NCI-H1694 (cell line): ENCODE results near the gene MYBPC1.
"Not testable (repeated sequence)": the region's sequence is repeated elsewhere in the genome, so short reads cannot be mapped to it uniquely, and the experiment has no call there.

Experiments
- DNase-seq: peaks from one replicate; lab custom pipeline; 2025; lab: John Stamatoyannopoulos, UW

MYBPC1 gene

GRCh38 chr12:101594700-101595099 lies at the start of gene MYBPC1:
MYBPC1 (plus strand) TSS chr12:101594971; CDS start chr12:101595071, 100 bp downstream.
- DNase-seq, result no peak

- DNase-seq, result no peak
Measured at GRCh38 chr12:101551362-101552114, 43.2 kb upstream of the MYBPC1 start.

- peak; percentile 37 for DNase-seq
Measured at GRCh38 chr12:101552277-101552676, 42.5 kb upstream of the MYBPC1 start.

GRCh38 chr12:101557094-101557493 lies 37.7 kb upstream of the MYBPC1 start:
- DNase-seq, result no peak

- DNase-seq, result not testable (repeated sequence)
Measured at GRCh38 chr12:101558726-101559125, 36.0 kb upstream of the MYBPC1 start.

GRCh38 chr12:101563212-101563611 lies 31.6 kb upstream of the MYBPC1 start:
- no peak for DNase-seq

GRCh38 chr12:101564912-101565311 lies 29.9 kb upstream of the MYBPC1 start:
- no peak for DNase-seq

GRCh38 chr12:101566318-101566717 lies 28.5 kb upstream of the MYBPC1 start:
- DNase-seq, result no peak

GRCh38 chr12:101567918-101568317 lies 26.9 kb upstream of the MYBPC1 start:
- no peak for DNase-seq

GRCh38 chr12:101570047-101570446 lies 24.7 kb upstream of the MYBPC1 start:
- peak; percentile 7 for DNase-seq

- no peak for DNase-seq
Measured at GRCh38 chr12:101571105-101571504, 23.7 kb upstream of the MYBPC1 start.

- no peak for DNase-seq
Measured at GRCh38 chr12:101573743-101574142, 21.0 kb upstream of the MYBPC1 start.

GRCh38 chr12:101578417-101578816 lies 16.4 kb upstream of the MYBPC1 start:
- no peak for DNase-seq

GRCh38 chr12:101581190-101581589 lies 13.6 kb upstream of the MYBPC1 start:
- no peak for DNase-seq

- no peak for DNase-seq
Measured at GRCh38 chr12:101582937-101583336, 11.8 kb upstream of the MYBPC1 start.

- no peak for DNase-seq
Measured at GRCh38 chr12:101590383-101590782, 4.4 kb upstream of the MYBPC1 start.

GRCh38 chr12:101591781-101592180 lies 3.0 kb upstream of the MYBPC1 start:
- DNase-seq, result no peak

GRCh38 chr12:101592448-101592847 lies 2.3 kb upstream of the MYBPC1 start:
- DNase-seq, result no peak

GRCh38 chr12:101592921-101593320 lies 1.9 kb upstream of the MYBPC1 start:
- DNase-seq, result no peak

- no peak for DNase-seq
Measured at GRCh38 chr12:101596172-101596571, 1.4 kb downstream of the MYBPC1 start.

- DNase-seq, result no peak
Measured at GRCh38 chr12:101597164-101597563, 2.4 kb downstream of the MYBPC1 start.

GRCh38 chr12:101598483-101598882 lies 3.7 kb downstream of the MYBPC1 start:
- DNase-seq, result no peak

- DNase-seq, result no peak
Measured at GRCh38 chr12:101599311-101599710, 4.5 kb downstream of the MYBPC1 start.
